Activated CD8-positive, alpha-beta memory T cell treated with anti-CD3 and anti-CD28 coated beads, Interleukin-2, amount 10 ng/mL, durations not matched to agents 7 days and 5 days (primary cell): ENCODE results near the gene POPDC3. TPM values are rescaled to one million over a fixed set of nuclear protein-coding genes. Genes with fewer than 3 reads are reported as not detected.

Experiments used
- ATAC-seq: fragments of 150-1000 bp; cut with Tn5 transposase; one replicate; pipeline ENCODE4 v1.10.0; 2021; ENCODE audit warnings: moderate library complexity
- CTCF ChIA-PET: fragments of 350-600 bp; sonication (Branson Sonifier 250); formaldehyde crosslinking; loops from one replicate; lab custom pipeline; 2021; ENCODE audit warnings: antibody characterized with exemption; lab: Charles Lee
- DNase-seq: peaks from one replicate; pipeline ENCODE4 v3.0.0-alpha.2; 2020
- H3K27ac Mint-ChIP-seq: one replicate; pipeline ENCODE4 v1.8.0; 2021; ENCODE audit warnings: mild to moderate bottlenecking, mixed read lengths
- H3K27me3 Mint-ChIP-seq: one replicate; pipeline ENCODE4 v1.8.0; 2021; ENCODE audit warnings: mixed read lengths
- H3K36me3 Mint-ChIP-seq: one replicate; pipeline ENCODE4 v1.8.0; 2021; ENCODE audit warnings: mild to moderate bottlenecking, mixed read lengths
- H3K4me1 Mint-ChIP-seq: one replicate; pipeline ENCODE4 v1.8.0; 2021; ENCODE audit warnings: mixed read lengths
- H3K4me3 Mint-ChIP-seq: one replicate; pipeline ENCODE4 v1.8.0; 2021; ENCODE audit warnings: mild to moderate bottlenecking, moderate library complexity, mixed read lengths
- H3K9me3 Mint-ChIP-seq: one replicate; pipeline ENCODE4 v1.8.0; 2022; ENCODE audit warnings: low read depth, mixed read lengths
- total RNA-seq, 2 experiments: library from RNA; stranded (reverse); gene quantifications; one replicate each; pipeline ENCODE4 v1.2.3, GENCODE V29; 2021

POPDC3 gene
- total RNA-seq, 2 experiments from 2014 or later = not detected

- CTCF ChIA-PET = no interaction called here
- no peaks in the 10 kb centered on the region for H3K9me3 Mint-ChIP-seq
Observed at GRCh38 chr6:105162377-105162776, 17.4 kb downstream of the POPDC3 start.

DNA sequence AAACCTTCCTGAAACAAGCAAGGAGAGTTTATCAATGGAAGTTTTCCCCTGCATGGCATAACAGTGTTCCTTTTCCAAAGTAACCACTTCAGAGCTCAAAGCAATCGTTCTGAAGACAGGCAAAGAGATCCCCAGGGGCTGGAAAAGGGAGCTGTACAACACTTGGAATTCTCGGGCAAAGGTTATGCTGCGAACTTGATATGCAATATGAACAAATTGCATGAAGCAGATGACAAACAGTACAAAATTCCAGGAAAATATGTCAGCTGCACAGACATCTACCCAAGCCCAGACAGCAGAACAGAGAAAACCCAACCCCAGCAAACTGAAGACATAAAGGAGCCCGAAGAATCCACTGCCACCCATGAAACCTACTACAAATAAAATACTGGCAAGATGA is 18.4 kb downstream of the POPDC3 start:
- Mint-ChIP-seq H3K9me3 (no peaks in the 10 kb centered on the region), H3K36me3 (no peaks in the 10 kb centered on the region), H3K27me3 (peaks cover 49% of the 10 kb centered on the region), H3K4me3 (no peak overlapping the region), H3K4me1 (no peaks in the 10 kb centered on the region), H3K27ac (no peak overlapping the region)
- CTCF ChIA-PET = no interaction called here
- DNase-seq (no peak), ATAC-seq (no peak)

More at GRCh38 chr6:105162377-105162776, 17.4 kb downstream of the POPDC3 start:
- Mint-ChIP-seq H3K36me3 (no peaks in the 10 kb centered on the region), H3K4me1 (no peaks in the 10 kb centered on the region), H3K27ac (no peak overlapping the region), H3K27me3 (peaks cover 55% of the 10 kb centered on the region), H3K4me3 (no peak overlapping the region)
- DNase-seq (no peak), ATAC-seq (no peak)

- DNase-seq = no peak
- Mint-ChIP-seq H3K36me3 (peaks cover 3% of the 10 kb centered on the region), H3K27ac (no peak overlapping the region), H3K9me3 (no peaks in the 10 kb centered on the region), H3K4me1 (peaks cover 22% of the 10 kb centered on the region), H3K27me3 (peaks cover 8% of the 10 kb centered on the region), H3K4me3 (no peak overlapping the region)
- CTCF ChIA-PET = no interaction called here
- peak; percentile 65 for ATAC-seq
Observed at GRCh38 chr6:105153676-105154075, 26.1 kb downstream of the POPDC3 start.

- no peak overlapping the region for H3K27ac Mint-ChIP-seq
- H3K9me3 Mint-ChIP-seq = no peaks in the 10 kb centered on the region
- CTCF ChIA-PET = no interaction called here
- H3K36me3 Mint-ChIP-seq = peaks cover 3% of the 10 kb centered on the region
- no peak for DNase-seq
- peaks cover 6% of the 10 kb centered on the region for H3K27me3 Mint-ChIP-seq
- peak; percentile 9 for ATAC-seq
- peaks cover 22% of the 10 kb centered on the region for H3K4me1 Mint-ChIP-seq
- H3K4me3 Mint-ChIP-seq = no peak overlapping the region
Observed at GRCh38 chr6:105152880-105153279, 26.9 kb downstream of the POPDC3 start.

DNA sequence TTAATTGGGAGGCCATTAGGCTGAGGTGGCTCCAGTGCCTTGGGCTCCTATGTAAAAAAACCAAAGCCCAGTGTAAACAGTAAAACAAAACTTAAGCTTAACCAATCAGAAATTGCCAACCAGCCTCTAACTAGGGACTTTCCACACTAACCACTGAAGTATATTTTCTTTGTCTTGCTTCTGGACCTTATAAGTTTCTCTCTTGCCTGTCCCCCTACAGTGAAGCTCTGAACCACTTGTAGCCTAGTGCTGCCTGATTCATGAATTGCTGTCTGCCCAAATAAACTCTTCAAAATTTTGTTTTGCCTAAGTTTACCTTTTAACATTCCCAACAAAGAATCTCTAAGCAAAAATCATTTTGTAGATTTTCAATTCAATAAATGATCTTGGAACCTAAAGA is 28.2 kb downstream of the POPDC3 start:
- no peak for DNase-seq
- H3K4me1 Mint-ChIP-seq = peaks cover 22% of the 10 kb centered on the region
- H3K4me3 Mint-ChIP-seq = no peak overlapping the region
- H3K27ac Mint-ChIP-seq = no peak overlapping the region
- ATAC-seq = no peak
- CTCF ChIA-PET = no interaction called here
- peaks cover 9% of the 10 kb centered on the region for H3K27me3 Mint-ChIP-seq
- peaks cover 3% of the 10 kb centered on the region for H3K36me3 Mint-ChIP-seq
- H3K9me3 Mint-ChIP-seq = no peaks in the 10 kb centered on the region

GRCh38 chr6:105138141-105138540 is 41.7 kb downstream of the POPDC3 start:
- Mint-ChIP-seq H3K27me3 (peaks cover 82% of the 10 kb centered on the region), H3K4me3 (peak overlapping the region; percentile 23), H3K27ac (no peak overlapping the region), H3K4me1 (peaks cover 9% of the 10 kb centered on the region), H3K9me3 (no peaks in the 10 kb centered on the region), H3K36me3 (no peaks in the 10 kb centered on the region)
- CTCF ChIA-PET = no interaction called here
- DNase-seq (no peak), ATAC-seq (no peak)

DNA sequence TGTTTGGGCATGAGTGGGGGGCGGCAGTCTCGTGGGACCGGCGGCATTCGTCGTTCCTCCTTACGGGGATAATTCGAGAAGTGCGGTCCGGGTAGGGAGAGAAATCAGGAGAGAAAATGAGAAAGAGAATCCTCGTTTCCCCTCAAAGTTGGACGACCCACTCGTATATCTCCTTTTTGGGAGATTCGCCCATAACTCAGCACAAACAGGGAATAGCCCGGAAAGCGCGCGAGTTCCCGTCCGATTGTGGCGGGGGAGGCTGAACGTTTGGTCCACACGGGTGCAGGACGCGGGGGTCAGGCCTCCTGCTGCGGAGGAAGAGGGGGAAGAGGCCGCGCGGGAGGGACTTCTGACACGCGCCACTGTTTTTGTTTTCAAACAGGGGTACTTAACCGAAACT is 42.4 kb downstream of the POPDC3 start:
- H3K9me3 Mint-ChIP-seq = no peaks in the 10 kb centered on the region
- no peaks in the 10 kb centered on the region for H3K36me3 Mint-ChIP-seq
- peaks cover 9% of the 10 kb centered on the region for H3K4me1 Mint-ChIP-seq
- no peak for DNase-seq
- H3K27me3 Mint-ChIP-seq = peaks cover 82% of the 10 kb centered on the region
- peak overlapping the region; percentile 63 for H3K4me3 Mint-ChIP-seq
- CTCF ChIA-PET = no interaction called here
- no peak for ATAC-seq
- no peak overlapping the region for H3K27ac Mint-ChIP-seq

DNA sequence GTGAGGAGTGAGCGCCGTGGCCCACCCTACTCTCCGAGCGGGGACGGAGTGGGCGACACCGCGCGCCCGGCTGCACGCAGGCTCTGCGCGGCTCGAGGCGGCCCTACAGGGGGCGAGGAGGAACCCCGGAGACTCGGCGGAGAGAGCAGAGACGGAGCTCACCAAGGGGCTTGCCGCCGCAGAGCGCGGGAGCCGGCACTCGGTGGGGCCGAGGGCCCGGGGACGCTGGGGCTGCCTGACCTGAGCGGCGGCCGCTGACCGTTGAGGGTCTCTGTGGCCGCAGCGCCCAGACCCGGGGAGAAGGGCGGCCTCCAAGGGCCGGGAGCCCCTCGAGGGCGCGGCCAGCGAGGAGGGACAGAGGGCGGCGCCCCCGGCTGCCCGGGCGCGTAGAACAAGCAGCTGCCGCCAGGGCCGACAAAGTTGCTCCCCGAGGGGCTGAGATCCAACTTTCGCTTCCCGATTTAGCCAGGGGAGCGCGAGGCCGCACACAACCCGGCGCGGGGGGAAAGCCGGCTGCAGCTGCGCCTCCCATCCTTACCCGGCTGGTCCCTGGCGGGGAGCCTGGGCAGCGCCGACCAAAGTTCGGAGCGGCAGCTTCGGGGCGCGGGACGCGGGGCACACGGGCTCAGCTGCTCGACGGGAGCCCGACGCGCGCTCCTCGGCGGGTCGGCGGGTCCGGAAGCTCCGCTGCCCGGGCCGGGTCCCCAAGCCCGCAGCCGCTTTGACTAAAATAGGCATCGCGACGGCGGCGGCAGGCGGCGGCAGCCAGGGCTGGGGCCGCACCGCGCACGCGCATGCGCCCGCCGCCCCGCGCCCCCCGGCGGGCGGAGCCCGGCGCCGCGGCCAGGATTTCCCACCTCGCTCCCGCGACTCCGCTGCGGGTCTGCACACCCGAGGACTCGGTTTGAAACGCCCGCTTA is 43.1 kb downstream of the POPDC3 start:
- peak overlapping the region; percentile 63 for H3K4me3 Mint-ChIP-seq

DNA sequence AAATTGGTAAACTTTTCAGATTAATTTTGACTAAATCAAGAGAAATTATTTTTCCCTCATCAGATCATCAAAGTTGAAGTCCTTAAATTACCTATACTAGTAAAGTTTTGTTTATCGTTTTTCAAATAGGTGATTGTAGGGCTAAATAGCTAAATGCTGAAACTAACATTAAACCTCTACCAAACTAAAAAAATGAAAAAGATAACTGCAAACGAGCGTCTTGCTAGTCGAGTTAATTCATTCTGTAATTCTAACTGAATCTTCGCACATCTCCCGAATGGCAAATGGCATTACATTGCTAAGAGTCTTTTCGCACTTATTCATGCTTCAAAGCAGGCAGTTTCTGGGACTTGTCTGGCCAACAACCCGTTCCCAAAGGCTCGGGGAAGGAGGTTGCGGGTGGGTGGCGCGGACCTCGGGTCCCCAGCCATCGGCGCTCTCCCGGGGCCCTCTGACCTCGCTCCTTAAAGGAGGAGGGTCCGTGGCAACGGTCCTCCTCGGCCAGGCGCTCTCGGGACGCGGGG is 43.8 kb downstream of the POPDC3 start:
- H3K9me3 Mint-ChIP-seq = no peaks in the 10 kb centered on the region
- peaks cover 79% of the 10 kb centered on the region for H3K27me3 Mint-ChIP-seq
- no peak for DNase-seq
- ATAC-seq = no peak
- H3K4me1 Mint-ChIP-seq = peaks cover 9% of the 10 kb centered on the region
- CTCF ChIA-PET = no interaction called here
- H3K27ac Mint-ChIP-seq = peak overlapping the region; percentile 19
- H3K36me3 Mint-ChIP-seq = no peaks in the 10 kb centered on the region
- peak overlapping the region; percentile 51 for H3K4me3 Mint-ChIP-seq

More for the DNA sequence above, 43.1 kb downstream of the POPDC3 start:
- ATAC-seq (peak; percentile 80), DNase-seq (no peak)
- H3K27me3 Mint-ChIP-seq = peaks cover 82% of the 10 kb centered on the region
- no peaks in the 10 kb centered on the region for H3K36me3 Mint-ChIP-seq
- CTCF ChIA-PET = interaction anchor here (0.7 kb wide), 1 partner anchor 49 kb away, joined by 3 read pairs; no protein-coding TSS in a partner anchor
- peaks cover 9% of the 10 kb centered on the region for H3K4me1 Mint-ChIP-seq
- no peaks in the 10 kb centered on the region for H3K9me3 Mint-ChIP-seq
- no peak overlapping the region for H3K27ac Mint-ChIP-seq

- no peak for DNase-seq
Observed at GRCh38 chr6:105135056-105135455, 44.8 kb downstream of the POPDC3 start.

DNA sequence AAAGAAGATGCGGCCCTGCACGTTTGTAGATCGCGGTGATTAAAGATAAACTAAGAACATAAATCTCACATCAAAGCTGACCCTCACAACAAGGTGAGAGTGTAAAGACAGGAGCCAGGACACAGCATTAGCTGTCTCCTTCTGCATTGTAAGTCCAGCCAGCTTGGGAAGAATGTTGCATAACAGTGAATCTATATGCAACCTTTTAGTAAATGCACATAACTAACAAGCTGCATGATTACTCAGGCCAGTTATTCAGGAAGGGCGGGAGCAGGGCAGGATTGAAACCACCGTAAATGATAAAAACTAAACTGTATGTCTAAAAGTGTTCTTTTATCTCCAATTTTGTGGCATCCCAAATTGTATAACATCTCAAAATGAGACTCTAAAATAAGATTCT is 57.1 kb downstream of the POPDC3 start:
- Mint-ChIP-seq H3K27ac (no peak overlapping the region), H3K4me3 (no peak overlapping the region), H3K27me3 (peaks cover 27% of the 10 kb centered on the region), H3K4me1 (no peaks in the 10 kb centered on the region), H3K9me3 (no peaks in the 10 kb centered on the region), H3K36me3 (no peaks in the 10 kb centered on the region)
- DNase-seq (no peak), ATAC-seq (no peak)
- CTCF ChIA-PET = no interaction called here

More at GRCh38 chr6:105135056-105135455, 44.8 kb downstream of the POPDC3 start:
- ATAC-seq = no peak
- no peaks in the 10 kb centered on the region for H3K36me3 Mint-ChIP-seq
- H3K27me3 Mint-ChIP-seq = peaks cover 71% of the 10 kb centered on the region
- peaks cover 9% of the 10 kb centered on the region for H3K4me1 Mint-ChIP-seq
- H3K9me3 Mint-ChIP-seq = no peaks in the 10 kb centered on the region
- CTCF ChIA-PET = no interaction called here
- no peak overlapping the region for H3K27ac Mint-ChIP-seq
- no peak overlapping the region for H3K4me3 Mint-ChIP-seq

DNA sequence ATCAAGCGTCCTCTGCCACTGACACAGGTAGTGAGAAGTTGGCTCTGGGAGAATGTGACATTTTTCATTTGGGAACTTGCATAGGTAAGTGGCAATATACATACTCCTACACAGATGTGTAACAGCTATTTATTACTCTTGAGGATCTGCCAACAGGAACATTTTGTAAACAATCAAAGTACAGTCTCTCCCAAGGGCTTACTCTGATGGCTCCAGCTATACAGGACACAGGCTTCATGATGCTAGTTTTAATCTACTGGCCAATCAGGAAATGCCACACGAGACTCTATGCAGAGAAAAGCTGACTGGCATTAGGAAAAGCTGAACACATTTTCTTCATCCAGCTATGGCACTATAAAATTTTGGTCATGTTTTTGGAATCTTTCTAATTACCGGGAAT is 57.8 kb downstream of the POPDC3 start:
- ATAC-seq (no peak), DNase-seq (no peak)
- Mint-ChIP-seq H3K36me3 (no peaks in the 10 kb centered on the region), H3K4me1 (no peaks in the 10 kb centered on the region), H3K4me3 (no peak overlapping the region), H3K9me3 (no peaks in the 10 kb centered on the region), H3K27ac (no peak overlapping the region), H3K27me3 (peaks cover 34% of the 10 kb centered on the region)
- CTCF ChIA-PET = no interaction called here

GRCh38 chr6:105120570-105120969 is 59.2 kb downstream of the POPDC3 start:
- DNase-seq = no peak
- Mint-ChIP-seq H3K27me3 (peaks cover 35% of the 10 kb centered on the region), H3K4me3 (no peak overlapping the region), H3K4me1 (no peaks in the 10 kb centered on the region), H3K27ac (no peak overlapping the region), H3K9me3 (no peaks in the 10 kb centered on the region), H3K36me3 (no peaks in the 10 kb centered on the region)
- CTCF ChIA-PET = no interaction called here
- no peak for ATAC-seq

DNA sequence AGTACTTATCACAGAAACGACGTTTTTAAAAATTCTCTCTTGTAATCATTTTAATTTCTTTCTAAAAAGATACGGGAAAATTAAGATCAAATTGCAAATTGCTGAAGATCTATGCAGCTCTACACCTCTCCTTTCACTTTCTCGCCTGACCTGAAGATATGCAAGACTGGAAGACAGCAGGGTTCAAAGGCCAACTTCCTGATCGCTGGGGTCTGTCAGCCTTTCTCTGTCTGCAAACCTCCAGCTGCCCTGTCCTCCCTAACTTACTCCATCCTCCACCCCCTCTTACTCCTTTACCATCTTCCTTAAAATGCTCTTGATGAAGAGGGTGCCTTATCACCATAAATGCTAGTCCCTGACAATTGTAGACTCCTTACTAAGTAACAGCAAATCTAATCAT is 63.7 kb downstream of the POPDC3 start:
- no peaks in the 10 kb centered on the region for H3K4me1 Mint-ChIP-seq
- H3K36me3 Mint-ChIP-seq = no peaks in the 10 kb centered on the region
- H3K27me3 Mint-ChIP-seq = peaks cover 47% of the 10 kb centered on the region
- H3K4me3 Mint-ChIP-seq = no peak overlapping the region
- DNase-seq = no peak
- CTCF ChIA-PET = interaction anchor here (1.3 kb wide), 1 partner anchor 28 kb away, joined by 4 read pairs; no protein-coding TSS in a partner anchor
- H3K27ac Mint-ChIP-seq = no peak overlapping the region
- no peaks in the 10 kb centered on the region for H3K9me3 Mint-ChIP-seq
- ATAC-seq = no peak
